ENCODE data around the gene PREX1. TPM values are rescaled to one million over a fixed set of nuclear protein-coding genes. Genes with fewer than 3 reads are reported as not detected.

The PREX1 gene
- total and polyA plus RNA-seq, 10 donors: 36.7 to 279 (median 157) TPM

GRCh38 chr20:48850257-48850976, 22.6 kb upstream of the PREX1 start:
- peaks cover 0 to 22% (median 10%) of the 10 kb centered on the region in 6 donors for H3K4me1 ChIP-seq
- H3K9me3 ChIP-seq: peaks cover 0 to 2% (median 0%) of the 10 kb centered on the region in 8 donors
- H3K4me3 ChIP-seq: no peak overlapping the region
- no peaks in the 10 kb centered on the region for H3K27me3 ChIP-seq (replicated peaks in 1 of 7)
- no peaks in the 10 kb centered on the region for H3K36me3 ChIP-seq
- no peak overlapping the region for H3K27ac ChIP-seq
- no peak for DNase-seq
- 83 to 89% (median 87%) methylated on average over 11 of the region's 11 CpGs for WGBS, 5 donors
- intact Hi-C loops (cut with DNase I; ENCODE audit: low total_unique reads): no loop called here
- no peak for TF ChIP-seq CTCF (IDR thresholded peaks at IDR 0.05 in 8 of 11, conservative IDR thresholded peaks at IDR 0.05 in 3 of 11)
- no peak for TF ChIP-seq POLR2AphosphoS5 (IDR thresholded peaks at IDR 0.05)
- no peak for TF ChIP-seq POLR2A (IDR thresholded peaks at IDR 0.05)

GRCh38 chr20:48849779-48850178, 22.0 kb upstream of the PREX1 start:
- H3K27ac ChIP-seq: no peak overlapping the region
- H3K4me1 ChIP-seq: peaks cover 0 to 22% (median 10%) of the 10 kb centered on the region in 6 donors
- intact Hi-C loops (cut with DNase I; ENCODE audit: low total_unique reads): no loop called here
- no peaks in the 10 kb centered on the region for H3K36me3 ChIP-seq
- peaks cover 0 to 2% (median 0%) of the 10 kb centered on the region in 8 donors for H3K9me3 ChIP-seq
- H3K27me3 ChIP-seq (replicated peaks in 1 of 7): no peaks in the 10 kb centered on the region
- TF ChIP-seq CTCF (IDR thresholded peaks at IDR 0.05 in 8 of 11, conservative IDR thresholded peaks at IDR 0.05 in 3 of 11) (no peak), POLR2AphosphoS5 (IDR thresholded peaks at IDR 0.05) (no peak), POLR2A (IDR thresholded peaks at IDR 0.05) (no peak)
- no peak overlapping the region for H3K4me3 ChIP-seq
- no peak for DNase-seq

GRCh38 chr20:48849299-48849698, 21.5 kb upstream of the PREX1 start:
- Histone ChIP-seq H3K4me1 (peaks cover 0 to 22% (median 10%) of the 10 kb centered on the region in 6 donors), H3K9me3 (peaks cover 0 to 2% (median 0%) of the 10 kb centered on the region in 8 donors), H3K4me3 (no peak overlapping the region), H3K27me3 (replicated peaks in 1 of 7) (no peaks in the 10 kb centered on the region), H3K36me3 (no peaks in the 10 kb centered on the region), H3K27ac (no peak overlapping the region)
- 82 to 94% (median 92%) methylated on average over 2 of the region's 2 CpGs for WGBS, 5 donors
- intact Hi-C loops (cut with DNase I; ENCODE audit: low total_unique reads): no loop called here
- no peak for TF ChIP-seq POLR2AphosphoS5 (IDR thresholded peaks at IDR 0.05)
- TF ChIP-seq POLR2A (IDR thresholded peaks at IDR 0.05): no peak
- TF ChIP-seq CTCF (IDR thresholded peaks at IDR 0.05 in 8 of 11, conservative IDR thresholded peaks at IDR 0.05 in 3 of 11): no peak
- no peak for DNase-seq

GRCh38 chr20:48847498-48848205, 19.9 kb upstream of the PREX1 start:
- 73 to 84% (median 80%) methylated on average over 5 of the region's 5 CpGs for whole genome bisulfite sequencing, 5 donors
- H3K36me3 ChIP-seq: no peaks in the 10 kb centered on the region
- no peak overlapping the region for H3K27ac ChIP-seq
- H3K9me3 ChIP-seq: no peaks in the 10 kb centered on the region
- no peak overlapping the region for H3K4me3 ChIP-seq
- H3K27me3 ChIP-seq (replicated peaks in 1 of 7): no peaks in the 10 kb centered on the region
- no peak for DNase-seq
- no peak for TF ChIP-seq POLR2A (IDR thresholded peaks at IDR 0.05)
- TF ChIP-seq POLR2AphosphoS5 (IDR thresholded peaks at IDR 0.05): no peak
- no peak for TF ChIP-seq CTCF (IDR thresholded peaks at IDR 0.05 in 8 of 11, conservative IDR thresholded peaks at IDR 0.05 in 3 of 11)
- H3K4me1 ChIP-seq: peaks cover 0 to 18% (median 10%) of the 10 kb centered on the region in 6 donors
- intact Hi-C loops (cut with DNase I; ENCODE audit: low total_unique reads): no loop called here

Data from spleen (tissue), 11 donors.